ENCODE results near the gene RAPGEF6. TPM values are rescaled to one million over a fixed set of nuclear protein-coding genes. Genes with fewer than 3 reads are reported as not detected.

RAPGEF6 gene
- total RNA-seq, 1 donor from 2014 or later, result 18.9 TPM

- Mint-ChIP-seq H3K27me3 (ENCODE audit: unreplicated experiment) (no peaks in the 10 kb centered on the region), H3K27ac (ENCODE audit: unreplicated experiment) (no peak overlapping the region), H3K4me1 (ENCODE audit: unreplicated experiment) (peaks cover 15% of the 10 kb centered on the region), H3K4me3 (ENCODE audit: unreplicated experiment) (no peak overlapping the region), H3K36me3 (ENCODE audit: unreplicated experiment) (peaks cover 8% of the 10 kb centered on the region), H3K9me3 (ENCODE audit: unreplicated experiment) (no peaks in the 10 kb centered on the region)
- no peak for TF ChIP-seq CTCF (IDR thresholded peaks at IDR 0.05)
- no peak for DNase-seq (ENCODE audit: extremely low spot score, unreplicated experiment)
These were observed 89.2 kb downstream of the RAPGEF6 start for GRCh38 chr5:131545845-131546244.

- Mint-ChIP-seq H3K27me3 (ENCODE audit: unreplicated experiment) (no peaks in the 10 kb centered on the region), H3K9me3 (ENCODE audit: unreplicated experiment) (no peaks in the 10 kb centered on the region)
- DNase-seq (ENCODE audit: extremely low spot score, unreplicated experiment), result no peak
These were observed 92.3 kb downstream of the RAPGEF6 start for GRCh38 chr5:131542723-131543122.

GRCh38 chr5:131541762-131542161 lies 93.3 kb downstream of the RAPGEF6 start:
- H3K36me3 Mint-ChIP-seq (ENCODE audit: unreplicated experiment), result peaks cover 5% of the 10 kb centered on the region
- no peak for DNase-seq (ENCODE audit: extremely low spot score, unreplicated experiment)
- H3K27ac Mint-ChIP-seq (ENCODE audit: unreplicated experiment), result no peak overlapping the region
- H3K4me3 Mint-ChIP-seq (ENCODE audit: unreplicated experiment), result no peak overlapping the region
- no peak for TF ChIP-seq CTCF (IDR thresholded peaks at IDR 0.05)
- H3K4me1 Mint-ChIP-seq (ENCODE audit: unreplicated experiment), result peaks cover 19% of the 10 kb centered on the region
- no peaks in the 10 kb centered on the region for H3K27me3 Mint-ChIP-seq (ENCODE audit: unreplicated experiment)
- H3K9me3 Mint-ChIP-seq (ENCODE audit: unreplicated experiment), result no peaks in the 10 kb centered on the region

More at GRCh38 chr5:131542723-131543122, 92.3 kb downstream of the RAPGEF6 start:
- Mint-ChIP-seq H3K36me3 (ENCODE audit: unreplicated experiment) (peaks cover 8% of the 10 kb centered on the region), H3K27ac (ENCODE audit: unreplicated experiment) (no peak overlapping the region), H3K4me3 (ENCODE audit: unreplicated experiment) (no peak overlapping the region), H3K4me1 (ENCODE audit: unreplicated experiment) (peaks cover 15% of the 10 kb centered on the region)
- no peak for TF ChIP-seq CTCF (IDR thresholded peaks at IDR 0.05)

- no peak for DNase-seq (ENCODE audit: extremely low spot score, unreplicated experiment)
- H3K9me3 Mint-ChIP-seq (ENCODE audit: unreplicated experiment), result no peaks in the 10 kb centered on the region
- H3K27me3 Mint-ChIP-seq (ENCODE audit: unreplicated experiment), result no peaks in the 10 kb centered on the region
- peaks cover 5% of the 10 kb centered on the region for H3K36me3 Mint-ChIP-seq (ENCODE audit: unreplicated experiment)
- H3K27ac Mint-ChIP-seq (ENCODE audit: unreplicated experiment), result no peak overlapping the region
- peaks cover 22% of the 10 kb centered on the region for H3K4me1 Mint-ChIP-seq (ENCODE audit: unreplicated experiment)
- TF ChIP-seq CTCF (IDR thresholded peaks at IDR 0.05), result no peak
- no peak overlapping the region for H3K4me3 Mint-ChIP-seq (ENCODE audit: unreplicated experiment)
These were observed 94.0 kb downstream of the RAPGEF6 start for GRCh38 chr5:131541071-131541470.

- peaks cover 13% of the 10 kb centered on the region for H3K4me1 Mint-ChIP-seq (ENCODE audit: unreplicated experiment)
- no peak for TF ChIP-seq CTCF (IDR thresholded peaks at IDR 0.05)
- no peak overlapping the region for H3K4me3 Mint-ChIP-seq (ENCODE audit: unreplicated experiment)
- peaks cover 3% of the 10 kb centered on the region for H3K36me3 Mint-ChIP-seq (ENCODE audit: unreplicated experiment)
- no peaks in the 10 kb centered on the region for H3K9me3 Mint-ChIP-seq (ENCODE audit: unreplicated experiment)
- H3K27me3 Mint-ChIP-seq (ENCODE audit: unreplicated experiment), result no peaks in the 10 kb centered on the region
- H3K27ac Mint-ChIP-seq (ENCODE audit: unreplicated experiment), result no peak overlapping the region
- DNase-seq (ENCODE audit: extremely low spot score, unreplicated experiment), result no peak
These were observed 95.8 kb downstream of the RAPGEF6 start for GRCh38 chr5:131539251-131539650.

All from osteocyte (in vitro differentiated cells).